ENCODE measurements around the gene ZKSCAN3. TPM values are rescaled to one million over a fixed set of nuclear protein-coding genes. Genes with fewer than 3 reads are reported as not detected.
"Not testable (repeated sequence)": the region's sequence is repeated elsewhere in the genome, so short reads cannot be mapped to it uniquely, and the experiment has no call there.

ZKSCAN3 gene
- 10 to 100 TPM; 12.4 to 12.6 TPM for total RNA-seq
- 1 to 10 TPM; 2.3 to 4.2 TPM for polyA plus RNA-seq

DNA sequence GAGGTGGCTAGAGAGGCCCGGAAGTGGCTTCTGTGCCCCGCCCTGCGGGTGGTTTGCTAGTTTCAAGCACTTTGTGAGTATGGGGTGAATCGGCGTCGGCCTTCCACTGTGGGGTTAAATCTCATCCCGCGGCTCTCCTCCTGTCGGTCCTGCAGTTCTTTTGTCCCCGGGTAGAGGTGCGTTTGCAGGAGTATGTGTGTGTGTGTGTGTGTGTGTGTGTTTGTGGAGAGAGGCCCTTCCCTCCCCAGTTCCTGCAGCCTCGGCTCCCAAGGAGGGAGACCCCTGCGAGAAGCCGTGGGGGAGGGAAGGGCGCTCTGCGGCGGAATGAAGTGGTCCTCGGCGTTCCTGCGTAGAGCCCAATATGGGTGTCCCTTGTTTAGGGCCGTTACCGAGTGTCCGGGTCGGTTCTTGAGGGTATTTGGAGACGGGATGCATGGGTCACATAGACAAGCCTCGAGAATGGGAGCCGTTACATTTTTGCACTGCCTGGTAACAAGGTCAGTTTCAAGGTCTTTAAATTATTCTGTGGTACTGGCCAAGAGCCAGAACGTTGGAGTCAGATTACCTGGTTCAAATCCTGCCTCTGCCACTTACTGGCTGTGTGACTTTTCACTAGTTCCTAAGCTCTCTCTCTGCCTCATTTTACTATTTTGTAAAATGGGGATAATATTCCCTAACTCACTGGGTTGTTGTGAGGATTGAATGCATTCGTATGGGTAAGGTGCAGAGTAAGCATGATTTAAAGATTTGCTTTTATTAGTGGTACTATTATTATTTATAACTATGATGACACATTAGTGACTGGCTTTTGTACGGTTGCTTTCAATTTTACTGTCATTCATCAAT lies at the start of gene ZKSCAN3:
TSS of gene ZKSCAN3 (plus strand) at position 56 of the 846 bp plus-strand sequence. CDS start 9,640 bp downstream, outside the sequence.
- intact Hi-C loops (cut with micrococcal nuclease): loop anchor here (1.0 to 10.0 kb wide), 4 partner anchors 15 to 575 kb away; partner anchors contain the start of genes ZSCAN12 and ZSCAN26
- POLR2A ChIA-PET (ENCODE audit: partially characterized antibody): interaction anchor here (0.6 to 2.2 kb wide), 12 partner anchors 11 to 1271 kb away, joined by 3 to 20 read pairs (median 4); partner anchors contain the start of genes ZKSCAN4, ZKSCAN8, ZSCAN26 and ZSCAN31
- no peaks in the 10 kb centered on the region for H3K9me3 ChIP-seq (ENCODE audit: control insufficient read depth in 1 of 2, low read length in 2 of 2)
- peak; percentile 75 to 85 (median 79) for DNase-seq
- H3K27ac ChIP-seq (ENCODE audit: low read depth, low read length): peak within 1 kb of the TSS; percentile 57
- H3K27me3 Mint-ChIP-seq: peaks cover 8 to 14% of the 10 kb centered on the region in 2 donors
- H3K9me3 Mint-ChIP-seq: peaks cover 0 to 2% (median 0%) of the 10 kb centered on the region in 8 donors
- H3K27me3 ChIP-seq (ENCODE audit: insufficient read depth, low read length): no peaks in the 10 kb centered on the region
- no peaks in the 10 kb centered on the region for H3K36me3 ChIP-seq (ENCODE audit: insufficient read depth, low read length)
- CTCF ChIA-PET (ENCODE audit: partially characterized antibody): interaction anchor here (0.7 to 1.0 kb wide), 3 partner anchors 82 to 210 kb away, joined by 3 to 4 read pairs (median 3); partner anchors contain the start of gene ZKSCAN4
- H3K4me3 ChIP-seq (ENCODE audit: low read length in 2 of 2): peak within 1 kb of the TSS; percentile 54 to 74
- H3K27ac Mint-ChIP-seq: peak within 1 kb of the TSS; percentile 78 to 99 (median 97)
- peaks cover 20% of the 10 kb centered on the region for H3K4me1 ChIP-seq (ENCODE audit: insufficient read depth, low read length)
- H3K36me3 Mint-ChIP-seq: peaks cover 3% of the 10 kb centered on the region in 2 donors
- H3K4me3 Mint-ChIP-seq: peak within 1 kb of the TSS; percentile 96 to 100 (median 99)
- H3K4me1 Mint-ChIP-seq: peaks cover 23 to 34% (median 28%) of the 10 kb centered on the region in 4 donors

DNA sequence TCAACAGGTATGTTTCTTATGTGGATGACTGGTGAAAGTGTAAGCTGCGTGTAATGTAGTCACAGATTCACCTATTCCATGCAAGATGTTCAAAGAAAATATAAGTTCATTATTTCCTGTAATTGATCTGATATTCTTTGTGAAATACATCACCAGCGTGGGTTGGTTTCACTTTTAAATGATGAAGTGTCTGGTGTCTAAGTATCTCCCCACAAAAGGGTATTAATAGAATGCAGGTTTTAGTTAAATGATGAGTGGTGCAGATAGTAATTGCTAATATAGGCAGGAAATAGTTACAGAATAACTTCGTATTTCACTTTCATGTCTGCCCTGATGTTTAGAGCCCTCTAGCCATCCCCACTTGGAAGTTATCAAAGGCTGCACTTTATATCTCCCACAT lies 46.2 kb upstream of the ZKSCAN3 start:
- Mint-ChIP-seq H3K36me3 (peaks cover 0 to 4% of the 10 kb centered on the region in 2 donors), H3K27me3 (peaks cover 0 to 5% of the 10 kb centered on the region in 2 donors), H3K4me3 (peak overlapping the region; percentile 6 to 68 (median 39)), H3K9me3 (peaks cover 0 to 3% (median 0%) of the 10 kb centered on the region in 8 donors), H3K4me1 (peaks cover 11 to 16% (median 14%) of the 10 kb centered on the region in 4 donors), H3K27ac (peak overlapping the region in 4 of 7 donors; percentile 5 to 53 (median 20))
- peak overlapping the region in 1 of 2 donors; percentile 26 for H3K4me3 ChIP-seq (ENCODE audit: low read length in 2 of 2)
- no peaks in the 10 kb centered on the region for H3K9me3 ChIP-seq (ENCODE audit: control insufficient read depth in 1 of 2, low read length in 2 of 2)
- no peak for DNase-seq
- POLR2A ChIA-PET (ENCODE audit: partially characterized antibody): no interaction called here
- CTCF ChIA-PET (ENCODE audit: partially characterized antibody): no interaction called here
- H3K27me3 ChIP-seq (ENCODE audit: insufficient read depth, low read length): no peaks in the 10 kb centered on the region
- no peak overlapping the region for H3K27ac ChIP-seq (ENCODE audit: low read depth, low read length)
- no peaks in the 10 kb centered on the region for H3K36me3 ChIP-seq (ENCODE audit: insufficient read depth, low read length)
- peaks cover 15% of the 10 kb centered on the region for H3K4me1 ChIP-seq (ENCODE audit: insufficient read depth, low read length)
- intact Hi-C loops (cut with micrococcal nuclease): no loop called here

DNA sequence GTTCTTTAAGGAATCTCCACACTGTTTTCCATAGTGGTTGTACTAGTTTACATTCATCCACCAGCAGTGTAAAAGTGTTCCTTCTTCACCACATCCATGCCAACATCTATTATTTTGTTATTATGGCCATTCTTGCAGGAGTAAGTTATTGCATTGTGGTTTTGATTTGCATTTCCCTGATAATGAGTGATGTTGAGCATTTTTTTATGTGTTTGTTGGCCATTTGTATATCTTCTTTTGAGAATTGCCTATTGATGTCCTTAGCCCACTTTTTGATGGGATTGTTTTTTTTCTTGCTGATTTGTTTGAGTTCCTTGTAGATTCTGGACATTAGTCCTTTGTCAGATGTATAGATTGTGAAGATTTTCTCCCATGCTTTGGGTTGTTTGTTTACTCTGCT lies 43.4 kb upstream of the ZKSCAN3 start:
- POLR2A ChIA-PET (ENCODE audit: partially characterized antibody); H3K4me3 Mint-ChIP-seq; H3K36me3 Mint-ChIP-seq; H3K27ac ChIP-seq (ENCODE audit: low read depth, low read length); H3K9me3 ChIP-seq (ENCODE audit: control insufficient read depth in 1 of 2, low read length in 2 of 2); DNase-seq; H3K9me3 Mint-ChIP-seq; H3K27ac Mint-ChIP-seq; H3K27me3 ChIP-seq (ENCODE audit: insufficient read depth, low read length); intact Hi-C loops (cut with micrococcal nuclease); CTCF ChIA-PET (ENCODE audit: partially characterized antibody); H3K27me3 Mint-ChIP-seq; H3K36me3 ChIP-seq (ENCODE audit: insufficient read depth, low read length); H3K4me3 ChIP-seq (ENCODE audit: low read length in 2 of 2): not testable (repeated sequence)
- H3K4me1 Mint-ChIP-seq: peaks cover 11 to 16% (median 14%) of the 10 kb centered on the region in 4 donors
- H3K4me1 ChIP-seq (ENCODE audit: insufficient read depth, low read length): peaks cover 15% of the 10 kb centered on the region

GRCh38 chr6:28311139-28311823 lies 38.5 kb upstream of the ZKSCAN3 start:
- H3K4me3 ChIP-seq (ENCODE audit: low read length in 2 of 2): no peak overlapping the region
- H3K27me3 ChIP-seq (ENCODE audit: insufficient read depth, low read length): peaks cover 3% of the 10 kb centered on the region
- no peak overlapping the region for H3K4me3 Mint-ChIP-seq
- H3K27me3 Mint-ChIP-seq: peaks cover 20 to 28% of the 10 kb centered on the region in 2 donors
- H3K9me3 Mint-ChIP-seq: peaks cover 0 to 3% (median 0%) of the 10 kb centered on the region in 8 donors
- no peaks in the 10 kb centered on the region for H3K4me1 Mint-ChIP-seq
- no peak for DNase-seq
- ChIA-PET POLR2A (ENCODE audit: partially characterized antibody) (no interaction called here), CTCF (ENCODE audit: partially characterized antibody) (no interaction called here)
- no peak overlapping the region for H3K27ac ChIP-seq (ENCODE audit: low read depth, low read length)
- intact Hi-C loops (cut with micrococcal nuclease): no loop called here
- no peak overlapping the region for H3K27ac Mint-ChIP-seq
- H3K36me3 ChIP-seq (ENCODE audit: insufficient read depth, low read length): no peaks in the 10 kb centered on the region
- no peaks in the 10 kb centered on the region for H3K9me3 ChIP-seq (ENCODE audit: control insufficient read depth in 1 of 2, low read length in 2 of 2)
- H3K36me3 Mint-ChIP-seq: peaks cover 0 to 3% of the 10 kb centered on the region in 2 donors
- H3K4me1 ChIP-seq (ENCODE audit: insufficient read depth, low read length): no peaks in the 10 kb centered on the region

DNA sequence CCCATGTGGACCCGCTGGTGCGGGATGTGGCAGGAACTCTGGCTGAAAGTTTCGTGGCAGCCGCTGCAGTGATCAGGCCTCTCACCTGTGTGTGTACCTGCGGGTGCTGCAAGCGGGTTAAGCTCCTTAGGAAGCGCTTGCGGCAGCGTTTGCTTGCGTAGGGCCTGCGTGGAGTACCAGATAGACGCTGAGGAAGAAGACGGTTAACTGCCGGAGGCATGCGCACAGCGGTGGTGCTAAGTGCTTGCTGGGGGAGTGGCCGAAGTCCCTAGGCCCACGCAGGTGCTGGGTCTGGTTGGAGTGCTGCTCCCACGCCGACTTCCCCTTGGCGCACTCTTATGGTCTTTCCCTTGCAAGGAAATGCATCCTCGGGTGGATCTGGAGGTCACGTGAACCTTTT lies 36.8 kb upstream of the ZKSCAN3 start:
- no peak overlapping the region for H3K27ac ChIP-seq (ENCODE audit: low read depth, low read length)
- no peak overlapping the region for H3K4me3 ChIP-seq (ENCODE audit: low read length in 2 of 2)
- Mint-ChIP-seq H3K4me3 (no peak overlapping the region), H3K36me3 (peaks cover 0 to 3% of the 10 kb centered on the region in 2 donors), H3K27ac (no peak overlapping the region), H3K27me3 (peaks cover 25 to 30% of the 10 kb centered on the region in 2 donors), H3K4me1 (no peaks in the 10 kb centered on the region), H3K9me3 (peaks cover 0 to 2% (median 0%) of the 10 kb centered on the region in 8 donors)
- CTCF ChIA-PET (ENCODE audit: partially characterized antibody): interaction anchor here (0.7 kb wide), 2 partner anchors 61 to 168 kb away, joined by 3 read pairs; partner anchors contain the start of gene ZKSCAN4
- H3K4me1 ChIP-seq (ENCODE audit: insufficient read depth, low read length): no peaks in the 10 kb centered on the region
- H3K36me3 ChIP-seq (ENCODE audit: insufficient read depth, low read length): no peaks in the 10 kb centered on the region
- intact Hi-C loops (cut with micrococcal nuclease): loop anchor here (2.0 kb wide), 1 partner anchor 72 kb away; no protein-coding TSS in a partner anchor
- H3K27me3 ChIP-seq (ENCODE audit: insufficient read depth, low read length): peaks cover 3% of the 10 kb centered on the region
- H3K9me3 ChIP-seq (ENCODE audit: control insufficient read depth in 1 of 2, low read length in 2 of 2): no peaks in the 10 kb centered on the region
- POLR2A ChIA-PET (ENCODE audit: partially characterized antibody): no interaction called here
- DNase-seq: no peak

DNA sequence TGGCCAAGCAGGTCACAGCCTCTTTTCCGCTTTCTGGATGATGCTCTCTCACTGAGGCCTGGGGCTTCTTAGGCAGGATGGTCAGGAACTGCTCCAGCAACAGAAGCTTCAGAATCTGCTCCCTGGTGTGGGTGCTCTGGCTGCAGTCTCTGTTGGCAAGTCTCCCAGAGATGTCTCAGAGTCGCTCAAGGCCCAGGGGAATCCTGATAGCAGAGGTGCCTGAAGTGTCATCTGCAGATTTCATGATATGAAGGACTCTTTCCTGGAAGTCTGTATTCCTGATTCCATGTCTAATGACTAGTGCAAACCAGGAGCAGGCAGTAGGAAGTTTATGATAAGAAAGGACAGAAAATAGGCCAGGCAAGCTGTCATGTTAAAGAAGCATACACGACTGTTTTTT lies 34.1 kb upstream of the ZKSCAN3 start:
- H3K27ac ChIP-seq (ENCODE audit: low read depth, low read length): no peak overlapping the region
- H3K27me3 ChIP-seq (ENCODE audit: insufficient read depth, low read length): peaks cover 3% of the 10 kb centered on the region
- H3K4me3 ChIP-seq (ENCODE audit: low read length in 2 of 2): no peak overlapping the region
- no peak for DNase-seq
- ChIA-PET CTCF (ENCODE audit: partially characterized antibody) (no interaction called here), POLR2A (ENCODE audit: partially characterized antibody) (no interaction called here)
- Mint-ChIP-seq H3K36me3 (peaks cover 0 to 3% of the 10 kb centered on the region in 2 donors), H3K4me1 (no peaks in the 10 kb centered on the region), H3K27me3 (peaks cover 25 to 26% of the 10 kb centered on the region in 2 donors), H3K9me3 (peaks cover 0 to 2% (median 0%) of the 10 kb centered on the region in 8 donors), H3K4me3 (no peak overlapping the region), H3K27ac (no peak overlapping the region)
- intact Hi-C loops (cut with micrococcal nuclease): no loop called here
- no peaks in the 10 kb centered on the region for H3K36me3 ChIP-seq (ENCODE audit: insufficient read depth, low read length)
- no peaks in the 10 kb centered on the region for H3K9me3 ChIP-seq (ENCODE audit: control insufficient read depth in 1 of 2, low read length in 2 of 2)
- no peaks in the 10 kb centered on the region for H3K4me1 ChIP-seq (ENCODE audit: insufficient read depth, low read length)

- H3K27me3 ChIP-seq (ENCODE audit: insufficient read depth, low read length); H3K4me1 ChIP-seq (ENCODE audit: insufficient read depth, low read length); H3K36me3 ChIP-seq (ENCODE audit: insufficient read depth, low read length); H3K27ac ChIP-seq (ENCODE audit: low read depth, low read length); H3K4me3 ChIP-seq (ENCODE audit: low read length in 2 of 2); POLR2A ChIA-PET (ENCODE audit: partially characterized antibody); intact Hi-C loops (cut with micrococcal nuclease); CTCF ChIA-PET (ENCODE audit: partially characterized antibody); H3K36me3 Mint-ChIP-seq; H3K4me1 Mint-ChIP-seq; H3K9me3 Mint-ChIP-seq; H3K27ac Mint-ChIP-seq; H3K9me3 ChIP-seq (ENCODE audit: control insufficient read depth in 1 of 2, low read length in 2 of 2); DNase-seq; H3K4me3 Mint-ChIP-seq: not testable (repeated sequence)
- H3K27me3 Mint-ChIP-seq: peaks cover 14 to 19% of the 10 kb centered on the region in 2 donors
Measured at GRCh38 chr6:28317866-28318265, 31.9 kb upstream of the ZKSCAN3 start.

Data from CD4-positive, alpha-beta memory T cell (primary cell).